Activated CD4-positive, alpha-beta T cell treated with anti-CD3 and anti-CD28 coated beads, Interleukin-2, amount 50 U/mL, for 1 hour (primary cell): ENCODE data around the gene MTMR3.
"Not testable (repeated sequence)": the region's sequence is repeated elsewhere in the genome, so short reads cannot be mapped to it uniquely, and the experiment has no call there.

ENCODE experiments used
- DNase-seq: peaks from one replicate; pipeline ENCODE4 v3.0.0-alpha.2; 2020

MTMR3 gene

GRCh38 chr22:30061094-30061493 lies 178.1 kb downstream of the MTMR3 start:
- not testable (repeated sequence) for DNase-seq

- no peak for DNase-seq
Observed at GRCh38 chr22:30062259-30062658, 179.3 kb downstream of the MTMR3 start.

GRCh38 chr22:30062950-30063349 lies 180.0 kb downstream of the MTMR3 start:
- DNase-seq, result no peak

GRCh38 chr22:30064172-30064571 lies 181.2 kb downstream of the MTMR3 start:
- DNase-seq, result no peak

- DNase-seq, result no peak
Observed at GRCh38 chr22:30073743-30074142, 190.8 kb downstream of the MTMR3 start.

GRCh38 chr22:30074147-30074546 lies 191.2 kb downstream of the MTMR3 start:
- no peak for DNase-seq

GRCh38 chr22:30074994-30075393 lies 192.0 kb downstream of the MTMR3 start:
- DNase-seq, result no peak

GRCh38 chr22:30077279-30077880 lies 194.4 kb downstream of the MTMR3 start:
- DNase-seq, result no peak

GRCh38 chr22:30078320-30079311 lies 195.6 kb downstream of the MTMR3 start:
- peak; percentile 8 for DNase-seq

GRCh38 chr22:30079952-30080533 lies 197.1 kb downstream of the MTMR3 start, which contains the start of gene HORMAD2:
TSS of gene HORMAD2 (plus strand) at chr22:30080464. CDS start at chr22:30093953, 13,489 bp downstream.
- DNase-seq, result no peak
